IMR-90 (cell line): Measurements from ENCODE around the gene POM121.
"Not testable (repeated sequence)": the region's sequence is repeated elsewhere in the genome, so short reads cannot be mapped to it uniquely, and the experiment has no call there.

ENCODE experiments used
- BHLHE40 ChIP-seq: fragments of 150-350 bp; IDR thresholded peaks from 2 replicates; pipeline ENCODE4 v1.6.1; 2016; ENCODE audit warnings: mild to moderate bottlenecking, low read depth, low read length
- CEBPB ChIP-seq: IDR thresholded peaks from 2 replicates; pipeline ENCODE4 v1.6.1; 2012; ENCODE audit warnings: low read depth, low read length, improper control_type of control experiment
- CHD1 ChIP-seq: IDR thresholded peaks from 2 replicates; pipeline ENCODE4 v1.6.1; 2012; ENCODE audit warnings: low read depth, low read length, improper control_type of control experiment
- MAFK ChIP-seq: IDR thresholded peaks from 2 replicates; pipeline ENCODE4 v1.6.1; 2012; ENCODE audit warnings: low read depth, low read length, improper control_type of control experiment
- MAZ ChIP-seq: IDR thresholded peaks from 2 replicates; pipeline ENCODE4 v1.6.1; 2012; ENCODE audit warnings: low read depth, mild to moderate bottlenecking, low read length, improper control_type of control experiment, moderate library complexity, borderline replicate concordance
- MXI1 ChIP-seq: IDR thresholded peaks from 2 replicates; pipeline ENCODE4 v1.6.1; 2012; ENCODE audit warnings: low read depth, mild to moderate bottlenecking, low read length, moderate library complexity, borderline replicate concordance
- NFE2L2 ChIP-seq: fragments of 150-350 bp; IDR thresholded peaks from 2 replicates; pipeline ENCODE4 v1.6.1; 2016; ENCODE audit warnings: low read depth, mild to moderate bottlenecking, low read length
- POLR2A ChIP-seq: IDR thresholded peaks from 2 replicates; pipeline ENCODE4 v1.6.1; 2012; ENCODE audit warnings: mild to moderate bottlenecking, low read depth, low read length
- RAD21 ChIP-seq: IDR thresholded peaks from 2 replicates; pipeline ENCODE4 v1.6.1; 2012; ENCODE audit warnings: low read length, improper control_type of control experiment
- RFX5 ChIP-seq: IDR thresholded peaks from 2 replicates; pipeline ENCODE4 v1.8.0; 2012; ENCODE audit warnings: low read depth, mild to moderate bottlenecking, low read length, moderate library complexity
- SMC3 ChIP-seq: fragments of 150-350 bp; IDR thresholded peaks from 2 replicates; pipeline ENCODE4 v1.6.1; 2016; ENCODE audit warnings: low read depth, mild to moderate bottlenecking, antibody characterized with exemption, low read length, moderate library complexity
- TF ChIP-seq, protein P1 (sequence below): conservative IDR thresholded peaks from 2 replicates; pipeline ENCODE4 v1.5.1; 2012; ENCODE audit warnings: mild to moderate bottlenecking, low read depth, low read length, improper control_type of control experiment
- TF ChIP-seq, protein P2 (sequence below): fragments of 150-350 bp; IDR thresholded peaks from 2 replicates; pipeline ENCODE4 v1.6.1; 2017; ENCODE audit warnings: mild to moderate bottlenecking, antibody characterized with exemption, low read length, low read depth
- TF ChIP-seq, protein P3 (sequence below): fragments of 150-350 bp; IDR thresholded peaks from 2 replicates; pipeline ENCODE4 v1.6.1; 2016; ENCODE audit warnings: low read depth, mild to moderate bottlenecking, low read length, moderate library complexity, borderline replicate concordance

DNA sequence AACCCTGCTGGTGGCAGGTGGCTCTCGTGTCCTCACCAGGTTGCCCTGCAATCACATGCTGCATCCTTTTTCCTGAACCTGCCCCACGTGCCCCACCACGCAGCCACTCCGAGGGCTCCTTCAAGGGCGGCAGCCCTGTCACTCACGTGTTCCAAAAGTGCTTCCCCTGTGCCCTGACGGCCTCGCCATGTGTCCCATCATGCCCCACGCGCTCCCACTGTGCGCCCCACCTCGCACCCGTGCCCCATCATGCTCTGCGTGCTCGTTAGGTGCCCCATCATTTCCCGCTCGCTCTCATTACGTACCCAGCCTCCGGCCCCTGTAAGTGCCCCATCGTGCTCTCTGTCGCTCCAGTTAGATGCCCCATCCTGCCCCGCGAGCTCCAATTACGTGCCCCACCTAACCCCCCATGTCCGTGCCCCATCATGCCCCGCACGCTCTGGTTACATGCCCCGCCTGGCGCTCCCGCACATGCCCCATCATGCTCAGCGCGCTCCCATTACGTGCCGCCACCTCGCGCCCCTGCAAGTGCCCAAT is 44.2 kb downstream of the POM121 start, which contains the start of gene TRIM74:
- TF ChIP-seq, protein P1, sequence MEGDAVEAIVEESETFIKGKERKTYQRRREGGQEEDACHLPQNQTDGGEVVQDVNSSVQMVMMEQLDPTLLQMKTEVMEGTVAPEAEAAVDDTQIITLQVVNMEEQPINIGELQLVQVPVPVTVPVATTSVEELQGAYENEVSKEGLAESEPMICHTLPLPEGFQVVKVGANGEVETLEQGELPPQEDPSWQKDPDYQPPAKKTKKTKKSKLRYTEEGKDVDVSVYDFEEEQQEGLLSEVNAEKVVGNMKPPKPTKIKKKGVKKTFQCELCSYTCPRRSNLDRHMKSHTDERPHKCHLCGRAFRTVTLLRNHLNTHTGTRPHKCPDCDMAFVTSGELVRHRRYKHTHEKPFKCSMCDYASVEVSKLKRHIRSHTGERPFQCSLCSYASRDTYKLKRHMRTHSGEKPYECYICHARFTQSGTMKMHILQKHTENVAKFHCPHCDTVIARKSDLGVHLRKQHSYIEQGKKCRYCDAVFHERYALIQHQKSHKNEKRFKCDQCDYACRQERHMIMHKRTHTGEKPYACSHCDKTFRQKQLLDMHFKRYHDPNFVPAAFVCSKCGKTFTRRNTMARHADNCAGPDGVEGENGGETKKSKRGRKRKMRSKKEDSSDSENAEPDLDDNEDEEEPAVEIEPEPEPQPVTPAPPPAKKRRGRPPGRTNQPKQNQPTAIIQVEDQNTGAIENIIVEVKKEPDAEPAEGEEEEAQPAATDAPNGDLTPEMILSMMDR = not testable (repeated sequence)
- not testable (repeated sequence) for TF ChIP-seq POLR2A, CEBPB, MAZ, RAD21, RFX5, SMC3, BHLHE40, MAFK, CHD1, MXI1, NFE2L2
- TF ChIP-seq, protein P2, sequence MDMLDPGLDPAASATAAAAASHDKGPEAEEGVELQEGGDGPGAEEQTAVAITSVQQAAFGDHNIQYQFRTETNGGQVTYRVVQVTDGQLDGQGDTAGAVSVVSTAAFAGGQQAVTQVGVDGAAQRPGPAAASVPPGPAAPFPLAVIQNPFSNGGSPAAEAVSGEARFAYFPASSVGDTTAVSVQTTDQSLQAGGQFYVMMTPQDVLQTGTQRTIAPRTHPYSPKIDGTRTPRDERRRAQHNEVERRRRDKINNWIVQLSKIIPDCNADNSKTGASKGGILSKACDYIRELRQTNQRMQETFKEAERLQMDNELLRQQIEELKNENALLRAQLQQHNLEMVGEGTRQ = not testable (repeated sequence)
- TF ChIP-seq, protein P3, sequence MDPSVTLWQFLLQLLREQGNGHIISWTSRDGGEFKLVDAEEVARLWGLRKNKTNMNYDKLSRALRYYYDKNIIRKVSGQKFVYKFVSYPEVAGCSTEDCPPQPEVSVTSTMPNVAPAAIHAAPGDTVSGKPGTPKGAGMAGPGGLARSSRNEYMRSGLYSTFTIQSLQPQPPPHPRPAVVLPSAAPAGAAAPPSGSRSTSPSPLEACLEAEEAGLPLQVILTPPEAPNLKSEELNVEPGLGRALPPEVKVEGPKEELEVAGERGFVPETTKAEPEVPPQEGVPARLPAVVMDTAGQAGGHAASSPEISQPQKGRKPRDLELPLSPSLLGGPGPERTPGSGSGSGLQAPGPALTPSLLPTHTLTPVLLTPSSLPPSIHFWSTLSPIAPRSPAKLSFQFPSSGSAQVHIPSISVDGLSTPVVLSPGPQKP = not testable (repeated sequence)
